ENCODE measurements around the gene CCT8L2.
"Not testable (repeated sequence)": the region's sequence is repeated elsewhere in the genome, so short reads cannot be mapped to it uniquely, and the experiment has no call there.

CCT8L2 gene, protein sequence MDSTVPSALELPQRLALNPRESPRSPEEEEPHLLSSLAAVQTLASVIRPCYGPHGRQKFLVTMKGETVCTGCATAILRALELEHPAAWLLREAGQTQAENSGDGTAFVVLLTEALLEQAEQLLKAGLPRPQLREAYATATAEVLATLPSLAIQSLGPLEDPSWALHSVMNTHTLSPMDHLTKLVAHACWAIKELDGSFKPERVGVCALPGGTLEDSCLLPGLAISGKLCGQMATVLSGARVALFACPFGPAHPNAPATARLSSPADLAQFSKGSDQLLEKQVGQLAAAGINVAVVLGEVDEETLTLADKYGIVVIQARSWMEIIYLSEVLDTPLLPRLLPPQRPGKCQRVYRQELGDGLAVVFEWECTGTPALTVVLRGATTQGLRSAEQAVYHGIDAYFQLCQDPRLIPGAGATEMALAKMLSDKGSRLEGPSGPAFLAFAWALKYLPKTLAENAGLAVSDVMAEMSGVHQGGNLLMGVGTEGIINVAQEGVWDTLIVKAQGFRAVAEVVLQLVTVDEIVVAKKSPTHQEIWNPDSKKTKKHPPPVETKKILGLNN

DNA sequence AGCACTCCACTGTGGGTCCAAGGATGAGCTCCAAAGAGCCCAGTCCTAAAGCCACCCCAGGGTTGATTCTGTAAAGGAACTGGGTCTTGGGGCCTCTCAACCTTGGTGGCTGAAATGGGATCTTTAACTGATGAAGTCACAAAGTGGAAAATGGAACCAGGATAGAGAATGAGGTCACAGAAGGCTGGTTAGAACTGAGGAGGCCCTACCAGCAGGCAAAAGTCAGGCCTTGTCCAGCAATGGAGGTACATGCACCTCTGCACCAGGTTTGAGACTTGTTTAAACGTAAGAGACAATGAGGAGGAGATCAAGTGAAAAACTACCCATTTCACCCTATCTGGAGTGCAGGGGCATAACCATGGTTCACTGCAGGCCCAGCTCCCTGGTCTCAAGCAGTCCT lies at the start of gene CCT8L2:
Gene CCT8L2, minus strand, starts transcription at position 101 of the 400 bp plus-strand sequence. CDS start 260 bp downstream, outside the sequence.
- not testable (repeated sequence) for H3K4me3 ChIP-seq (ENCODE audit: control insufficient read depth, low read depth, low read length); DNase-seq (ENCODE audit: low read depth)

DNA sequence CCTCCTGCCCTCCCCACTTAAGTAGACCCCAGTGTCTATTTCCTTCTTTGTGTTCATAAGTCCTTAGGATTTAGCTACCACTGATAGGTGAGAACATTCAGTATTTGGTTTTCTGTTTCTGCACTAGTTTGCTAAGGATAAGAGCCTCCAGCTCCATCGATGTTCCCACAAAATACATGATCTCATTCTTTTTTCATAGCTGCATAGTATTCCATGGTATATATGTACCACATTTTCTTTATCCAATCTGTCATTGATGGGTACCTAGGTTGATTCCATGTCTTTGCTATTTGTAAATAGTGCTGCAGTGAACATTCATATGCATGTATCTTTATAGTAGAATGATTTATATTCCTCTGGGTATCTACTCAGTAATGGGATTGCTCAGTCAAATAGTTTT lies 42.8 kb upstream of the CCT8L2 start:
- DNase-seq (ENCODE audit: low read depth); H3K4me3 ChIP-seq (ENCODE audit: control insufficient read depth, low read depth, low read length): not testable (repeated sequence)

DNA sequence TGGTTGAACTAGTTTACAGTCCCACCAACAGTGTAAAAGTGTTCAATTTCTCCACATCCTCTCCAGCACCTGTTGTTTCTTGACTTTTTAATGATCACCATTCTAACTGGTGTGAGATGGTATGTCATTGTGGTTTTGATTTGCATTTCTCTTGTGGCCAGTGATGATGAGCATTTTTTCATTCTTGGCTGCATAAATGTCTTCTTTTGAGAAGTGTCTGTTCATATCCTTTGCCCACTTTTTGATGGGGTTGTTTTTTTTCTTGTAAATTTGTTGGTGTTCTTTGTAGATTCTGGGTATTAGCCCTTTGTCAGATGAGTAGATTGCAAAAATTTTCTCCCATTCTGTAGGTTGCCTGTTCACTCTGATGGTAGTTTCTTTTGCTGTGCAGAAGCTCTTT lies 41.5 kb upstream of the CCT8L2 start:
- not testable (repeated sequence) for H3K4me3 ChIP-seq (ENCODE audit: control insufficient read depth, low read depth, low read length); DNase-seq (ENCODE audit: low read depth)

DNA sequence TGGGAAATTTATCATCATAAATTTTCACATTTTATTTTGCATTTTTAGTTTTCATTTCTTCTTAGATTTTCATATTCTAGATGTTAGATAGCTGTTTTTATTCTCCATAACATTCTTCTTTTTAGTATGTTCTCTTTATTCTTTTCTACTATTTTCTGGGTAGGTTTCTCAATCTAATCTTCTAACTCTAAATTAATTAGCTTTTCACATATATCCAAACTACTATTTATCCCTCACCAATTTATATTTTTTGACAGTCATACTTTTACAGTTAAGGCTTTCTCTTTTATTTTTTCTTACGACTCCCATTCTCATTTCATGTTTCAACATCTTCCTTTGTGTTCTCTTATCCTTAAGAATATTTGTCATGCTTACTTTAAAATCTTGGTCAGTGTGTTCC lies 35.9 kb upstream of the CCT8L2 start:
- not testable (repeated sequence) for DNase-seq (ENCODE audit: low read depth); H3K4me3 ChIP-seq (ENCODE audit: control insufficient read depth, low read depth, low read length)

DNA sequence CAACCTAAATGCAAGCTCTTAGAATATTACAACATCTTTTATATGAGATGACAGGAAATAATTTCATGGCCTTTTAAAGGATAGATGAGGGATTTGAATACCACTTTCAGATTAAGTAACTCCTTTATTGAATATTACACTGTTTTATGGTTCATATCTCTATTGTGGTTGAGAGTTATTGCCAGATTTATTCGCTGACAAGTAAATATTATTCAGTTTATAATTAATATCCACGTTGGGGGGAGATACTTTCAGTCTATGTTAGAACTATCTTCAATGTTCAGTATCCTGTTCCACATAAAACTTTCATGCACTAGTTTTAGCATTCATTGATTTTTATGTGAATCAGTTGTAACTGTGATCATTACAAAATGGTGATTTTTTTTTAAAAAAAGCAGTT lies 32.4 kb upstream of the CCT8L2 start:
- H3K4me3 ChIP-seq (ENCODE audit: control insufficient read depth, low read depth, low read length); DNase-seq (ENCODE audit: low read depth): not testable (repeated sequence)

DNA sequence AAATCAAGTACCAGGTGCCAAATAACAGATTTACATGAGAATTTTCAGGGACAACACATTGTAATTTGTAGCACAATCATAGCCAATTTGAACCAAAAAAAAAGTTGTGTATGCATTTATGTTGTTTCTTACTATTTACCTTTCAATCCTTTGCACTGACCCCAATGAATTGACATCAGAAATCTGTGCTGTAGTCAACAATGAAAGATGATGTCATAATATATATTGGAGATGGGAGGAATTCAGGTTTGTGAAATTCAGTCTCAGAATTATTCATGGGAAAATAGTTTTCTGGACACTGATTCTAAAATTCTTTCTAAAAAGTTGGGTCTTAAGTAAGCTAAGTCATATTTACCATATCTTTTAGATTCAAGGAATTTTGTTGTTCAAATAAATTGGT lies 31.0 kb upstream of the CCT8L2 start:
- not testable (repeated sequence) for DNase-seq (ENCODE audit: low read depth)

DNA sequence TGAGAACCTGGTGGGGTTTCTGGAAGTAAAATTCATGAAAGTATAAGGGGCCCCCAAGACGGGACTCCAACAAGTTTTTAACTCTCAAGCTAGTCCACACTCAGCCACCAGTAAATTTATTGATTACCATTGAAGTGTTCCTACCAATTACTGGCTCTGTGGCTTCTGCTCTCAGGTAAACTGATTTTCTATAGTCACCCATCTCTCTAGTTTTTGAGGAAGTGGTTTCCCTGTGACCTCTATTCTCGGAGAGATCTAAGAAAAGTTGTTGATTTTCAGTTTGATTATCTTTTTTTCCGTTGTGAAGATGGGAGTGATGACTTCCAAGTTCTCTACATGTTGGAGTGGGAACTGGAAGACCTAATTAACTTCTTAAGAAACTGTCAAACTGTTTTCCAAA lies 24.9 kb upstream of the CCT8L2 start:
- not testable (repeated sequence) for DNase-seq (ENCODE audit: low read depth); H3K4me3 ChIP-seq (ENCODE audit: control insufficient read depth, low read depth, low read length)

More for the DNA sequence above, 31.0 kb upstream of the CCT8L2 start:
- H3K4me3 ChIP-seq (ENCODE audit: control insufficient read depth, low read depth, low read length): not testable (repeated sequence)

DNA sequence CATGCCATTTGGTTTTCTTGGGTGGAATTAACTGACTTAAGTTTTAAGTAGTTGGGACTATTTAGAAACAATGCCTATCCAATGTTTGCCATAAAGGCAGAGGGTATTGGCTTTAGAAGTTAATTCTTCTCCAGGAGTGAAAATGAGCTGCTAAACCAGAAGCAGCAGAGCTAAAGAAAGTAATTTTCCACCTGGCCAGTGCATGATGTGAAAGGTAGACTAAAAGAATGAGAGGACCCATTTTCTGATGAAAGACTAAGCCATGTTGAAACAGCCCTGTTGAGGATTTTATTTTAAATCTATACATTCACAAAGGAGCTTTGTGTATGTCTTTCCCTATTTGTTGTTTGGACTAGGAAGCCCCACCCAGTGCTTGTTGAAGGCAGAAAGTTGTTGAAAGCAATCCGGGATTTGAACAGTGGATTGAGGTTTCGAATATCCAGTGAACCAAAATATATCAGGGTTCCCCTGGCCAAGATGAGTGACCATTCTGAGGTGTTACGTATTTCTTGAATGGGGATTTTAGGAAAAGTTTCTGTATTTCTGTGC lies 23.9 kb upstream of the CCT8L2 start:
- not testable (repeated sequence) for H3K4me3 ChIP-seq (ENCODE audit: control insufficient read depth, low read depth, low read length); DNase-seq (ENCODE audit: low read depth)

DNA sequence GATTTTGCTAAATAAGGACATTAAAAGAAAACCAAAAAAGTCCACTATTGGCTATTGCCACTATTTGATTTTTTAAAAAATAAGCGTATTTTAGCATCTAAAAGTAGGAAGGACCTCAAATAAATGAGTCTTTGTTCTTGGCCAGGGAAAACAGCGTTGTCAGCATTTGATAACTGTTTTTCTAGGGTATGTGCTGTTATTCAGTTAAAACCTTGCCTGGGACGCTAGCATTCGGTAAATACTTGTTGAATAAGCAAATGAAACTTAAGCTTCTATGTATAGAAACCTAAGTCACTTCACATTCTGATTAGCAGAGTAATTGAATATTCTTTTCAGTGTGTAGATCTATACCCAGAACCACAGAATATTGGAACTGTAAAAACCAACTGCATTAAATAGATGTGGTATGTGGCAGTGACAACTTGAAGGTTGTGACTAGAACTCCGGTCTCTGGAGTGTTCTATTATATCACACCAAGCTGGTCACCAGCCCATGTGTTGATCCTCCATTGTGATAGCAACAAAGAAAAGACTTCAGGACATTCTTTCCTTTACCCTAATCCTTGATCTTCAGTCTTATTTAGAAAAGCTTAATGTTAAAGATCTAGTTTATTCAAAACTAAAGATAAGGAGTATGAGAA lies 23.1 kb upstream of the CCT8L2 start:
- not testable (repeated sequence) for DNase-seq (ENCODE audit: low read depth); H3K4me3 ChIP-seq (ENCODE audit: control insufficient read depth, low read depth, low read length)

DNA sequence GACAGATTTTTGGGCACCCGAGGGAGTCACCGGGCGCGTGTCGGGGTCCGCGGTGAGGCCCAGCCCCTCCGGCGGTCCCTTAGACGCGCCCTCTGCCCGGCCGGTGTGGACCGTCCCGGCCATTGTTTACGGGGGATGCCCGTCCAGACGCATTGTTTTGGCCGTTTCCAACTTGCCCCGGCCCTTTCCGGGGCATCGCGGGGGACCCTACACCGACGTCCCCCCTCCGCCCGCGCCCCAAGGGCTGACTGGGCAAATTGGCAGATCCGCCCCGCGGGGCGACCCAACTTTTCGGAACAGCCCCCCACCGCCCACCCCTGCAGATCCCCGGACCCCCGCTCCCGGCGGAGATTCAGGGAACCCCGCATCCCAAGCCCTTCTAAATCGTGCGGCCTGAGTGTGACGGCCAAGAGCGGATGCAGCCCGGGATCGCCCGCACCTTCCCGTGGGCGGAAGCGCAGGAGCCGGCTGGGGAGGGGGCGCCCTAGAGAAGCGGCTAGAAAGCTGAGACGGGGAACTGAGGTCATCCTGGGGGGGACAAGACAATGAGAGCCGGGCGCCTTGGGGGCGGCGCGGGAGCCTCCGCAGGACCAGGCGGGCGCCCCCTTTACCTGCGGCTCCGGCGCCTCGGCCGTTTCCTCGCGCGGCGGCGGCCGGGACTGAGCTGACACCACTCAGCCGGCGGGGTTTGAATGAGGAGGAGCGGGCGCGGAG lies 17.1 kb upstream of the CCT8L2 start:
- H3K4me3 ChIP-seq (ENCODE audit: control insufficient read depth, low read depth, low read length): no peak overlapping the region
- TF ChIP-seq, protein P1, sequence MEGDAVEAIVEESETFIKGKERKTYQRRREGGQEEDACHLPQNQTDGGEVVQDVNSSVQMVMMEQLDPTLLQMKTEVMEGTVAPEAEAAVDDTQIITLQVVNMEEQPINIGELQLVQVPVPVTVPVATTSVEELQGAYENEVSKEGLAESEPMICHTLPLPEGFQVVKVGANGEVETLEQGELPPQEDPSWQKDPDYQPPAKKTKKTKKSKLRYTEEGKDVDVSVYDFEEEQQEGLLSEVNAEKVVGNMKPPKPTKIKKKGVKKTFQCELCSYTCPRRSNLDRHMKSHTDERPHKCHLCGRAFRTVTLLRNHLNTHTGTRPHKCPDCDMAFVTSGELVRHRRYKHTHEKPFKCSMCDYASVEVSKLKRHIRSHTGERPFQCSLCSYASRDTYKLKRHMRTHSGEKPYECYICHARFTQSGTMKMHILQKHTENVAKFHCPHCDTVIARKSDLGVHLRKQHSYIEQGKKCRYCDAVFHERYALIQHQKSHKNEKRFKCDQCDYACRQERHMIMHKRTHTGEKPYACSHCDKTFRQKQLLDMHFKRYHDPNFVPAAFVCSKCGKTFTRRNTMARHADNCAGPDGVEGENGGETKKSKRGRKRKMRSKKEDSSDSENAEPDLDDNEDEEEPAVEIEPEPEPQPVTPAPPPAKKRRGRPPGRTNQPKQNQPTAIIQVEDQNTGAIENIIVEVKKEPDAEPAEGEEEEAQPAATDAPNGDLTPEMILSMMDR (conservative IDR thresholded peaks at IDR 0.05; ENCODE audit: control insufficient read depth, insufficient read depth, low read depth, low read length): no peak
- no peak for DNase-seq (ENCODE audit: low read depth)

DNA sequence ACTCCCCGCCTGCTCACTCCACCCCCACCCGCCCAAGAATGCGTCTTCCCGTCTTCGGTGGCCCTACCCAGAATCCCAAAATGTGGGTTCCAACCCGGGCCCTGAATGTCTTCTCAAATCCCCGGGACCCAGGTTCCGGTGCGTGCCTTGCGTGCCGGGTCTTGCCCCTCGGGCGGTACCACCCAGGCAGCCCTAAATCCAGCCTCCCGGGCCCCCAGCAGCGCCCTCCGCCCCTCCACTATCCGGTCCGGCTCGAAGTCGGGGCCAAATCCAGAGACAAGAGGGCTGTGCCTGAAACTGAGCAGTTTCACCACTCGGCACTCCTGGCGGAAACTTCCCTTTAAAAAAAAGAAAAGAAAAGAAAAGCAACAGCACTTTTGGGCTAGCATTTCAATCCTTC lies 16.3 kb upstream of the CCT8L2 start:
- H3K4me3 ChIP-seq (ENCODE audit: control insufficient read depth, low read depth, low read length): no peak overlapping the region
- TF ChIP-seq, protein P1 (conservative IDR thresholded peaks at IDR 0.05; ENCODE audit: control insufficient read depth, insufficient read depth, low read depth, low read length): no peak
- no peak for DNase-seq (ENCODE audit: low read depth)

DNA sequence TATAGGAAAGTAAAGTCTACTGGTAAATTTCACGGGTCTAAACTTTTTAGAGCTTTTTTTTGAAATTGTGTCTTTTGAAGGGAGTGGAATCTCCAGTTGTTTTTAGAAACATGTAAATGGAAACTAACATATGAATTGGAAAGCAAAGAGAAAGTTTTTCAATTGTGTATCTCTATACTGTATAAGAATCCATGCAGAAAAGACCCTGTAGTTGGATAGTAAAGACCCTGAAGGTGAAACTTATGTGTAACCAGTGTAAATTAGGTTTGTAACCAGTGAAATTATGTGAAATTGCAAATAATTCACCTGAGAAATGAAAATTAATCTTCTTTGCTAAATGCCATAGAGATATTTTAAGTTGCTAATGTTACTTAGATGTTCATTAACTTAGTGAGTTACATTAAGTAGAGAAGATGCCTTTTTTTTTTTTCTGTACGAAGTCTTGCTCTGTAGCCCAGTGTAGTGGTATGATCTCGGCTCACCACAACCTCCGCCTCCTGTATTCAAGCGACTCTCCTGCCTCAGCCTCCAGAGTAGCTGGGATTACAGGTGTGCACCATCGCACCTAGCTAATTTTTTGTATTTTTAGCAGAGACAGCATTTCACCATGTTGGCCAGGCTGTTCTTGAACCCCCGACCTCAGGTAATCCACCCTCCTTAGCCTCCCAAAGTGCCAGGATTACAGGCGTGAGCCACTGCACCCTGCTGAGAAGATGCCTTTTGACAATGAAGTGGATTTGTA lies 11.8 kb upstream of the CCT8L2 start:
- not testable (repeated sequence) for DNase-seq (ENCODE audit: low read depth); H3K4me3 ChIP-seq (ENCODE audit: control insufficient read depth, low read depth, low read length)

DNA sequence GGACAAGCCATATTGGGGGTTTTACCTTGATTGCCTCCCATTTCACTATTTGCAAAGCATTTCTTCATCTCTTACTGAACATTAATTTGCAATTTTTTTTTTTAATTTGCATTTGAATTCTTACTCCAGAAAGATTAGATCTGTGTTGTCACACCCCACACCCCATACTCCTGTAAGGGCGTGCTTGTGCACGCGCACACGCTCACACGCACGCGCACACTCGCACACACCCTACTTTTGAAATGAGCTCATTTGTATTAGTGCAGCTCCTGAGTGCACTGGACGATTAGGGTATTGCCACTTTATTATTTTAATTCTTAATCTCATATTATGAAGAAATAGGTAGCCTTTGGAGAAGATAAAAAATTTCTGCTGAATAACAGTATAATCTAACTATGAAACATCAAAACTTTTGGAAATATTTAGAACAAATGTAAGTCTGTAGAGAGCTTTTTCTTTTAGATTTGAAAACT lies 11.2 kb upstream of the CCT8L2 start:
- DNase-seq (ENCODE audit: low read depth); H3K4me3 ChIP-seq (ENCODE audit: control insufficient read depth, low read depth, low read length): not testable (repeated sequence)
